ENCODE results near the gene GIPR.

Gene GIPR

DNA sequence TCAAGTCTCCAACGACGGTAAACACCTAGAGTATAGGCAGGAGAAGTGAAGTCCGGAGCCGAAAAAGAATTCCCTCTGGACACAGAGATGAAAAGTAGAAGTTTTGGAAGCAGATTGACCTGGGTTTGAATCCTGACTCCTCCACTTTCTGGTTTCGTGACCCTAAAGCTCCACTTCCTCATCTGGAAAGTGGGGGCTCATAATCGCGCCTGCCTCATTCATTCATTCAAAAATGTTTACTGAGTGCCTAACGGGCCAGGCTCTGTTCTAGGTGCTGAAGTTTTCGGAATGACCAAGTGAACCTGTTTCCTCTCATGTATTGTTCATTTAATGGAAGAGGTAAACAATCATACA, 21.7 kb upstream of the GIPR start:
- peaks cover 9% of the 10 kb centered on the region for H3K27me3 ChIP-seq (ENCODE audit: control insufficient read depth, insufficient read depth, low read length, poor library complexity, severe bottlenecking)
- H3K9me3 ChIP-seq (ENCODE audit: control insufficient read depth, low read length) = no peaks in the 10 kb centered on the region
- no peak overlapping the region for H3K4me3 ChIP-seq (ENCODE audit: insufficient read depth, low read depth, low read length)
- H3K4me1 ChIP-seq (ENCODE audit: control insufficient read depth, insufficient read depth, low read length) = peaks cover 8% of the 10 kb centered on the region
- H3K27ac ChIP-seq (ENCODE audit: insufficient read depth, low read depth, low read length, poor library complexity, severe bottlenecking) = no peak overlapping the region
- no peaks in the 10 kb centered on the region for H3K36me3 ChIP-seq (ENCODE audit: control insufficient read depth, insufficient read depth, low read length)
- 70 to 77% methylated on average over 8 to 9 of the region's 9 CpGs for WGBS, 2 experiments

- no peak overlapping the region for H3K27ac ChIP-seq (ENCODE audit: insufficient read depth, low read depth, low read length, poor library complexity, severe bottlenecking)
- no peaks in the 10 kb centered on the region for H3K27me3 ChIP-seq (ENCODE audit: control insufficient read depth, insufficient read depth, low read length, poor library complexity, severe bottlenecking)
- no peak overlapping the region for H3K4me3 ChIP-seq (ENCODE audit: insufficient read depth, low read depth, low read length)
- no peaks in the 10 kb centered on the region for H3K9me3 ChIP-seq (ENCODE audit: control insufficient read depth, low read length)
- H3K4me1 ChIP-seq (ENCODE audit: control insufficient read depth, insufficient read depth, low read length) = no peaks in the 10 kb centered on the region
- WGBS, 2 experiments = 88 to 90% methylated on average over 3 of the region's 3 CpGs
- H3K36me3 ChIP-seq (ENCODE audit: control insufficient read depth, insufficient read depth, low read length) = no peaks in the 10 kb centered on the region
Observed at GRCh38 chr19:45650722-45651121, 17.3 kb upstream of the GIPR start.

DNA sequence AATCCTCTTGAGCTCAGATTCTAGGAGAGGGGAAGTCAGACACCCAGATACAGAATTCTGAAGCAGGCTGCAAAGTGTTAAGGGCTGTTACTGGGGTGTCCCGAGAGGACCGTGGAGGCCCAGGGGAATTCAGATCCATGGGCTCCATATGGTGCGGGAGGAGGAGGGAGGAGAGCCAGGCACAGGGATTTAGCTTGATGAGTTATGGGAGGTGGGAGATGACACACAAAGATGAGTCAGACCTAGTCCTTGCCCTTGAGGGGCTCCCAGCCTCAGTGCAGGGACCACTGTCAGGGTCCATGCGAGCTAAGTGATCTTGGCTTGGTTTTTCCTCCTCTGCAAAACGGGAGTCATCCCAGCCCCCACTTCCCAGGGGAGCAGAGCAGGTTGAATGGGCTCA, 14.4 kb upstream of the GIPR start:
- WGBS, 2 experiments = 70 to 76% methylated on average over 5 of the region's 5 CpGs
- no peaks in the 10 kb centered on the region for H3K36me3 ChIP-seq (ENCODE audit: control insufficient read depth, insufficient read depth, low read length)

GRCh38 chr19:45655073-45655472, 12.9 kb upstream of the GIPR start:
- WGBS, 2 experiments = 54 to 66% methylated on average over 3 of the region's 3 CpGs
- no peaks in the 10 kb centered on the region for H3K27me3 ChIP-seq (ENCODE audit: control insufficient read depth, insufficient read depth, low read length, poor library complexity, severe bottlenecking)
- H3K9me3 ChIP-seq (ENCODE audit: control insufficient read depth, low read length) = no peaks in the 10 kb centered on the region
- no peak overlapping the region for H3K27ac ChIP-seq (ENCODE audit: insufficient read depth, low read depth, low read length, poor library complexity, severe bottlenecking)
- no peaks in the 10 kb centered on the region for H3K36me3 ChIP-seq (ENCODE audit: control insufficient read depth, insufficient read depth, low read length)
- H3K4me3 ChIP-seq (ENCODE audit: insufficient read depth, low read depth, low read length) = no peak overlapping the region
- H3K4me1 ChIP-seq (ENCODE audit: control insufficient read depth, insufficient read depth, low read length) = peaks cover 3% of the 10 kb centered on the region

More for the DNA sequence above, 14.4 kb upstream of the GIPR start:
- H3K27me3 ChIP-seq (ENCODE audit: control insufficient read depth, insufficient read depth, low read length, poor library complexity, severe bottlenecking) = no peaks in the 10 kb centered on the region
- H3K4me3 ChIP-seq (ENCODE audit: insufficient read depth, low read depth, low read length) = no peak overlapping the region
- H3K27ac ChIP-seq (ENCODE audit: insufficient read depth, low read depth, low read length, poor library complexity, severe bottlenecking) = no peak overlapping the region
- no peaks in the 10 kb centered on the region for H3K9me3 ChIP-seq (ENCODE audit: control insufficient read depth, low read length)
- H3K4me1 ChIP-seq (ENCODE audit: control insufficient read depth, insufficient read depth, low read length) = peaks cover 3% of the 10 kb centered on the region

DNA sequence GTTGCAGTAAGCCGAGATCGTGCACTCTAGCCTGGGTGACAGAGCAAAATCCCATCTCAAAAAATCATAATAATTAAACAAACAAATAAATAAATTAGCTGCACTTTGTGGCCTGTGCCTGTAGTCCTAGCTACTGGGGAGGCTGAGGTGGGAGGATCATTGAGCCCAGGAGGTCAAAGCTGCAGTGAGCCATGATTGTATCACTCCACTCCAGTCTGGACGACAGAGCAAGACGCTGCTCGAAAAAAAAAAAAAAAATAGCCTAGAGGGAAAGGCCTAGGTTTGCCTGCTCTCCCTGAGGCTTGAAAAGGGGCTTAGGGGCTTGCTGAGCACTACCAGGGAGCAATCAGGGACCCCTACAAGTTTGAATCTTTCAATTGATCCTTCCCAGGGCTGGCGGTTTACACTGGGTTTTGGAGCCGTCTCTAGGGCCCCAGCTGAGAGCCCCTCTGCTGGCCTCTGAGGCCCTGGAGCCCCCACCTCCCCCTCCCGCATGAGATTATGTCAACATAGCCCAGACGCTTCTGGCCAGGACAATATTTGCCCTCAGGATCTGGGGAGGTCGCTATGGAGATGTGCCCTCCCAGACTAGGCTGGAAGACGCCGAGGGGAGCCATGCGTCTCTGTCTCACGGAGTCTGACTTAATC, 10.4 kb upstream of the GIPR start:
- H3K9me3 ChIP-seq (ENCODE audit: control insufficient read depth, low read length) = no peaks in the 10 kb centered on the region
- WGBS, 2 experiments = 44 to 45% methylated on average over 14 of the region's 14 CpGs
- H3K36me3 ChIP-seq (ENCODE audit: control insufficient read depth, insufficient read depth, low read length) = no peaks in the 10 kb centered on the region
- H3K4me1 ChIP-seq (ENCODE audit: control insufficient read depth, insufficient read depth, low read length) = peaks cover 3% of the 10 kb centered on the region
- H3K27me3 ChIP-seq (ENCODE audit: control insufficient read depth, insufficient read depth, low read length, poor library complexity, severe bottlenecking) = no peaks in the 10 kb centered on the region
- no peak overlapping the region for H3K4me3 ChIP-seq (ENCODE audit: insufficient read depth, low read depth, low read length)
- H3K27ac ChIP-seq (ENCODE audit: insufficient read depth, low read depth, low read length, poor library complexity, severe bottlenecking) = peak overlapping the region; percentile 26

- Histone ChIP-seq H3K4me3 (ENCODE audit: insufficient read depth, low read depth, low read length) (no peak overlapping the region), H3K27me3 (ENCODE audit: control insufficient read depth, insufficient read depth, low read length, poor library complexity, severe bottlenecking) (no peaks in the 10 kb centered on the region), H3K9me3 (ENCODE audit: control insufficient read depth, low read length) (no peaks in the 10 kb centered on the region), H3K27ac (ENCODE audit: insufficient read depth, low read depth, low read length, poor library complexity, severe bottlenecking) (no peak overlapping the region), H3K36me3 (ENCODE audit: control insufficient read depth, insufficient read depth, low read length) (no peaks in the 10 kb centered on the region), H3K4me1 (ENCODE audit: control insufficient read depth, insufficient read depth, low read length) (peaks cover 3% of the 10 kb centered on the region)
- 85% methylated on average over 6 of the region's 6 CpGs for WGBS, 2 experiments
Observed at GRCh38 chr19:45659096-45659729, 8.8 kb upstream of the GIPR start.

- H3K4me3 ChIP-seq (ENCODE audit: insufficient read depth, low read depth, low read length) = no peak overlapping the region
- no peaks in the 10 kb centered on the region for H3K9me3 ChIP-seq (ENCODE audit: control insufficient read depth, low read length)
- 51% methylated on average over 8 of the region's 8 CpGs for WGBS, 2 experiments
- no peaks in the 10 kb centered on the region for H3K36me3 ChIP-seq (ENCODE audit: control insufficient read depth, insufficient read depth, low read length)
- H3K27ac ChIP-seq (ENCODE audit: insufficient read depth, low read depth, low read length, poor library complexity, severe bottlenecking) = no peak overlapping the region
- H3K4me1 ChIP-seq (ENCODE audit: control insufficient read depth, insufficient read depth, low read length) = peaks cover 3% of the 10 kb centered on the region
- no peaks in the 10 kb centered on the region for H3K27me3 ChIP-seq (ENCODE audit: control insufficient read depth, insufficient read depth, low read length, poor library complexity, severe bottlenecking)
Observed at GRCh38 chr19:45660636-45661035, 7.4 kb upstream of the GIPR start.

DNA sequence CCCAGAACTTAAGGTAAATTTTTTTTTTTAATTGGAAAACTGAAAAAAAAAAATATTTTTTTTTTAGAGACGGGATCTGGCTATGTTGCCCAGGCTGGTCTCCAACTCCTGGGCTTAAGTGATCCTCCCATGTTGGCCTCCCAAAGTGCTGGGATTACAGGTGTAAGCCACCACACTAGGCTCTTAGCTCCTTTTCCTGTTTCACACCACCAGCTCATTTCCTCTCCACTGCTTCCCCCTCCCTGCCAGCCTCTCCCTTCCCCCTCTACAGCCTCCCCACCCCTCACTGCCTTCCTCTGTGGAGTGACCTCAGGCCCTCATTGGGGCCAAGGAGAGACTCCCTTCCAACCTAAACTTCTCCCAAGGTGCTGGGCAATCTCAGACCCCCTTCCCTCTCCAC, 4.2 kb upstream of the GIPR start:
- Histone ChIP-seq H3K27ac (ENCODE audit: insufficient read depth, low read depth, low read length, poor library complexity, severe bottlenecking) (no peak overlapping the region), H3K4me3 (ENCODE audit: insufficient read depth, low read depth, low read length) (no peak overlapping the region), H3K36me3 (ENCODE audit: control insufficient read depth, insufficient read depth, low read length) (no peaks in the 10 kb centered on the region), H3K4me1 (ENCODE audit: control insufficient read depth, insufficient read depth, low read length) (peaks cover 9% of the 10 kb centered on the region), H3K9me3 (ENCODE audit: control insufficient read depth, low read length) (no peaks in the 10 kb centered on the region), H3K27me3 (ENCODE audit: control insufficient read depth, insufficient read depth, low read length, poor library complexity, severe bottlenecking) (peaks cover 16% of the 10 kb centered on the region)
- 96% methylated on average over 1 of the region's 1 CpG for WGBS, 2 experiments

- 83 to 84% methylated on average over 7 of the region's 7 CpGs for WGBS, 2 experiments
- Histone ChIP-seq H3K27me3 (ENCODE audit: control insufficient read depth, insufficient read depth, low read length, poor library complexity, severe bottlenecking) (peaks cover 24% of the 10 kb centered on the region), H3K4me3 (ENCODE audit: insufficient read depth, low read depth, low read length) (no peak overlapping the region), H3K9me3 (ENCODE audit: control insufficient read depth, low read length) (no peaks in the 10 kb centered on the region), H3K36me3 (ENCODE audit: control insufficient read depth, insufficient read depth, low read length) (no peaks in the 10 kb centered on the region), H3K27ac (ENCODE audit: insufficient read depth, low read depth, low read length, poor library complexity, severe bottlenecking) (no peak overlapping the region), H3K4me1 (ENCODE audit: control insufficient read depth, insufficient read depth, low read length) (peaks cover 16% of the 10 kb centered on the region)
Observed at GRCh38 chr19:45664575-45664974, 3.4 kb upstream of the GIPR start.

DNA sequence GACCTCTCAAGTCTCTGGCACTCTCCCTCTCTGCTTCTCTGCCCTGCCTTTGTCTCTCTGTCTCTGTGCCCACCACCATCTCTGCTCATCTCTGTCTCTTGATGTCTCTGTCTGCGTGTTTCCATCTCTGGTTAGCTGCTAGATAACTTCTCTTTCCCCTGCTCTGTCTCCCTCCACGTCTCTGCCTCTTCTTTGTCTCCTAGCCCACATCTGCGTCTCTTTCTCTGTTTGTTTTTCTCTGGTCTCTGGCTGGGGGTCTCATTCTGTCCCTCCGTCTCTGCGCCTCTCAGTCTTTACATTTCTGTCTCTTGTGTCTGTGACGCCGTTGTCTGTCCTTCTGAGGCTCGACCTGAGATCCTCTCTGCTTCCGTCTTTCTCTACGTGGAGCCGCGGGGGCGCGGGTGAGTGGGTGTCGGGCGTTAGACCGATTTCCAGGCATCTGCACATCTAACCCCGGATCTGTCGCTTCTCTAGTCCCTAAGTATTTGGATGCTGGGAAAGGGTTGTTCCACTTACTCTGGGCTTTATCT, 386 bp downstream of the GIPR start:
- Histone ChIP-seq H3K4me3 (ENCODE audit: insufficient read depth, low read depth, low read length) (peak overlapping the region; percentile 19), H3K27me3 (ENCODE audit: control insufficient read depth, insufficient read depth, low read length, poor library complexity, severe bottlenecking) (peaks cover 58% of the 10 kb centered on the region), H3K9me3 (ENCODE audit: control insufficient read depth, low read length) (no peaks in the 10 kb centered on the region), H3K4me1 (ENCODE audit: control insufficient read depth, insufficient read depth, low read length) (peaks cover 16% of the 10 kb centered on the region), H3K36me3 (ENCODE audit: control insufficient read depth, insufficient read depth, low read length) (no peaks in the 10 kb centered on the region), H3K27ac (ENCODE audit: insufficient read depth, low read depth, low read length, poor library complexity, severe bottlenecking) (no peak overlapping the region)
- WGBS, 2 experiments = 3 to 6% methylated on average over 19 of the region's 19 CpGs
